Natural killer cell (primary cell): ENCODE data around the gene PREX1. TPM values are rescaled to one million over a fixed set of nuclear protein-coding genes. Genes with fewer than 3 reads are reported as not detected.
A peak's percentile ranks its signal among the peaks of the same experiment; 100 is the strongest.

Experiments
- ATAC-seq, 3 donors: fragments of 150-1000 bp in 2 of 3; fragments of 200-7000 bp in 1 of 3; cut with Tn5 transposase; 1 replicate in 1 of 3; 2 replicates in 2 of 3; pipeline ENCODE4 v1.10.0; 2021; ENCODE audit warnings: mild to moderate bottlenecking in 2 of 3, moderate library complexity in 2 of 3
- DNase-seq, 2 donors: peaks; one replicate each; pipeline versions ENCODE4 v3.0.0 to v3.0.0-alpha.2; 2013 to 2021; ENCODE audit warnings: mixed read lengths in 1 of 2
- H3K27ac ChIP-seq: one replicate; pipeline ENCODE4 v1.5.1; 2013; ENCODE audit warnings: mild to moderate bottlenecking, low read length
- H3K27me3 ChIP-seq: one replicate; pipeline ENCODE4 v1.6.1; 2013; ENCODE audit warnings: low read length; ENCODE audit not compliant: control insufficient read depth, insufficient read depth
- H3K36me3 ChIP-seq: one replicate; pipeline ENCODE4 v1.6.1; 2013; ENCODE audit warnings: low read length; ENCODE audit not compliant: control insufficient read depth, insufficient read depth
- H3K4me1 ChIP-seq: one replicate; pipeline ENCODE4 v1.6.1; 2013; ENCODE audit warnings: low read length; ENCODE audit not compliant: control insufficient read depth, insufficient read depth
- H3K4me3 ChIP-seq: one replicate; pipeline ENCODE4 v1.5.1; 2013; ENCODE audit warnings: low read length
- H3K9me3 ChIP-seq: one replicate; pipeline ENCODE4 v1.6.1; 2013; ENCODE audit warnings: low read length; ENCODE audit not compliant: control insufficient read depth, insufficient read depth
- H3K27ac Mint-ChIP-seq, 2 donors: one replicate each; pipeline ENCODE4 v1.8.0; 2022; ENCODE audit warnings: mild to moderate bottlenecking in 2 of 2, mixed read lengths in 2 of 2, moderate library complexity in 1 of 2
- H3K27me3 Mint-ChIP-seq, 2 donors: one replicate each; pipeline ENCODE4 v1.8.0; 2022; ENCODE audit warnings: low read depth in 2 of 2, mixed read lengths in 2 of 2
- H3K36me3 Mint-ChIP-seq: one replicate; pipeline ENCODE4 v1.8.0; 2022; ENCODE audit warnings: mixed read lengths
- H3K4me1 Mint-ChIP-seq, 2 donors: one replicate each; pipeline ENCODE4 v1.8.0; 2022; ENCODE audit warnings: mixed read lengths in 2 of 2
- H3K4me3 Mint-ChIP-seq: one replicate; pipeline ENCODE4 v1.8.0; 2022; ENCODE audit warnings: mild to moderate bottlenecking, moderate library complexity, mixed read lengths
- H3K9me3 Mint-ChIP-seq, 2 donors: one replicate each; pipeline ENCODE4 v1.8.0; 2022; ENCODE audit warnings: mixed read lengths in 2 of 2
- CTCF ChIP-seq: fragments of 200-600 bp; IDR thresholded peaks from one replicate; pipeline ENCODE4 v1.8.0; 2022; ENCODE audit warnings: antibody characterized with exemption
- WGBS: methylation state at CpG from one replicate; pipeline ENCODE4 v1.1.7; 2013; ENCODE audit warnings: missing lambda C conversion rate; ENCODE audit not compliant: insufficient coverage; 5-methylcytosine and 5-hydroxymethylcytosine counted together
- intact Hi-C: fragments of 100-400 bp; cut with micrococcal nuclease; formaldehyde crosslinking; loops from one replicate; pipeline ENCODE4 v1.14.2; 2022
- total RNA-seq, 4 donors: library from RNA; stranded (reverse); fragments of 120-200 nt in 1 of 4; gene quantifications; one replicate each; pipeline versions ENCODE4 v1.2.3 to v1.2.4, GENCODE V29; 2013 to 2022

The PREX1 gene
- total RNA-seq, 3 donors from 2014 or later (not counting 1 experiment from before 2014, with no cell fraction given), result 382 to 392 (median 389) TPM

GRCh38 chr20:48721324-48722001 lies 106.3 kb downstream of the PREX1 start:
- 82% methylated on average over 9 of the region's 9 CpGs for WGBS
- peaks cover 91 to 99% of the 10 kb centered on the region in 2 donors for H3K4me1 Mint-ChIP-seq
- no peak for ATAC-seq
- Histone ChIP-seq H3K4me1 (peaks cover 96% of the 10 kb centered on the region), H3K27me3 (no peaks in the 10 kb centered on the region), H3K4me3 (no peak overlapping the region), H3K9me3 (no peaks in the 10 kb centered on the region), H3K27ac (peak overlapping the region; percentile 74), H3K36me3 (peaks cover 29% of the 10 kb centered on the region)
- TF ChIP-seq CTCF, result no peak
- H3K27me3 Mint-ChIP-seq, result no peaks in the 10 kb centered on the region
- intact Hi-C loops, result loop anchor here (1.0 to 2.0 kb wide), 2 partner anchors 15 to 103 kb away; no protein-coding TSS in a partner anchor
- H3K4me3 Mint-ChIP-seq, result peak overlapping the region; percentile 70
- H3K36me3 Mint-ChIP-seq, result peaks cover 7% of the 10 kb centered on the region
- H3K9me3 Mint-ChIP-seq, result no peaks in the 10 kb centered on the region
- H3K27ac Mint-ChIP-seq, result peak overlapping the region; percentile 91 to 95
- no peak for DNase-seq

GRCh38 chr20:48720256-48720985 lies 107.4 kb downstream of the PREX1 start:
- DNase-seq, result no peak
- 58% methylated on average over 11 of the region's 13 CpGs for WGBS
- H3K9me3 Mint-ChIP-seq, result no peaks in the 10 kb centered on the region
- ATAC-seq, result peak in 1 of 3 donors; percentile 11
- no peak for TF ChIP-seq CTCF
- intact Hi-C loops, result no loop called here
- H3K4me1 Mint-ChIP-seq, result peaks cover 91 to 100% of the 10 kb centered on the region in 2 donors
- no peaks in the 10 kb centered on the region for H3K27me3 Mint-ChIP-seq
- Histone ChIP-seq H3K9me3 (no peaks in the 10 kb centered on the region), H3K27ac (peak overlapping the region; percentile 42), H3K4me3 (no peak overlapping the region), H3K36me3 (peaks cover 19% of the 10 kb centered on the region), H3K4me1 (peaks cover 96% of the 10 kb centered on the region), H3K27me3 (no peaks in the 10 kb centered on the region)
- peak overlapping the region; percentile 91 to 95 for H3K27ac Mint-ChIP-seq
- H3K4me3 Mint-ChIP-seq, result peak overlapping the region; percentile 70
- peaks cover 7% of the 10 kb centered on the region for H3K36me3 Mint-ChIP-seq

GRCh38 chr20:48719598-48720255 lies 108.1 kb downstream of the PREX1 start:
- H3K4me3 Mint-ChIP-seq, result peak overlapping the region; percentile 70
- H3K9me3 ChIP-seq, result no peaks in the 10 kb centered on the region
- ATAC-seq, result no peak
- no peak for TF ChIP-seq CTCF
- H3K4me3 ChIP-seq, result no peak overlapping the region
- no peaks in the 10 kb centered on the region for H3K27me3 Mint-ChIP-seq
- H3K36me3 ChIP-seq, result peaks cover 12% of the 10 kb centered on the region
- peak overlapping the region; percentile 42 for H3K27ac ChIP-seq
- DNase-seq, result no peak
- peaks cover 94 to 100% of the 10 kb centered on the region in 2 donors for H3K4me1 Mint-ChIP-seq
- H3K27ac Mint-ChIP-seq, result peak overlapping the region; percentile 91 to 95
- peaks cover 96% of the 10 kb centered on the region for H3K4me1 ChIP-seq
- no peaks in the 10 kb centered on the region for H3K27me3 ChIP-seq
- no peaks in the 10 kb centered on the region for H3K9me3 Mint-ChIP-seq
- H3K36me3 Mint-ChIP-seq, result peaks cover 7% of the 10 kb centered on the region
- intact Hi-C loops, result loop anchor here (1.0 to 5.0 kb wide), 3 partner anchors 39 to 188 kb away; no protein-coding TSS in a partner anchor
- 58% methylated on average over 4 of the region's 4 CpGs for WGBS
